GM12801 (cell line): ENCODE data around the gene CASP4.

Experiments
- CTCF ChIP-seq: IDR thresholded peaks from one replicate; pipeline ENCODE4 v1.5.1; 2011; ENCODE audit warnings: control low read depth; ENCODE audit not compliant: insufficient read length; ENCODE audit errors: extremely low read depth

Gene CASP4

GRCh38 chr11:104946907-104947306 lies 21.5 kb downstream of the CASP4 start:
- TF ChIP-seq CTCF = no peak

GRCh38 chr11:104944076-104944475 lies 24.3 kb downstream of the CASP4 start:
- no peak for TF ChIP-seq CTCF

GRCh38 chr11:104943561-104943960 lies 24.8 kb downstream of the CASP4 start:
- TF ChIP-seq CTCF = no peak

- no peak for TF ChIP-seq CTCF
These were observed 33.8 kb downstream of the CASP4 start for GRCh38 chr11:104934594-104934993.

- no peak for TF ChIP-seq CTCF
These were observed 39.6 kb downstream of the CASP4 start for GRCh38 chr11:104928811-104929210.

GRCh38 chr11:104926771-104927611 lies 41.4 kb downstream of the CASP4 start:
- TF ChIP-seq CTCF = no peak

GRCh38 chr11:104925850-104926249 lies 42.5 kb downstream of the CASP4 start:
- TF ChIP-seq CTCF = no peak
